CD1c-positive myeloid dendritic cell (primary cell): ENCODE results near the gene CCR6.
"Not testable (repeated sequence)": the region's sequence is repeated elsewhere in the genome, so short reads cannot be mapped to it uniquely, and the experiment has no call there.

Source experiments
- DNase-seq: peaks from one replicate; pipeline ENCODE4 v3.0.0-alpha.2; 2016; ENCODE audit errors: extremely low spot score

Gene CCR6

GRCh38 chr6:167122827-167123657, at the start of gene CCR6:
Gene CCR6 (plus strand): TSS chr6:167123096. CDS start chr6:167136135, 13,039 bp downstream.
- DNase-seq = no peak

GRCh38 chr6:167073679-167074274, 49.1 kb upstream of the CCR6 start:
- DNase-seq = no peak

GRCh38 chr6:167077241-167077932, 45.5 kb upstream of the CCR6 start:
- DNase-seq = no peak

GRCh38 chr6:167078745-167079144, 44.2 kb upstream of the CCR6 start:
- no peak for DNase-seq

- DNase-seq = peak; percentile 85
Measured at GRCh38 chr6:167079853-167080297, 43.0 kb upstream of the CCR6 start.

- DNase-seq = no peak
Measured at GRCh38 chr6:167087857-167088354, 35.0 kb upstream of the CCR6 start.

GRCh38 chr6:167088741-167089140, 34.2 kb upstream of the CCR6 start:
- DNase-seq = not testable (repeated sequence)

- no peak for DNase-seq
Measured at GRCh38 chr6:167089243-167090142, 33.4 kb upstream of the CCR6 start.

- peak; percentile 59 for DNase-seq
Measured at GRCh38 chr6:167090171-167090570, 32.7 kb upstream of the CCR6 start.

GRCh38 chr6:167091026-167091804, 31.7 kb upstream of the CCR6 start:
- peak; percentile 87 for DNase-seq

- peak; percentile 17 for DNase-seq
Measured at GRCh38 chr6:167091805-167092107, 31.1 kb upstream of the CCR6 start.

- peak; percentile 29 for DNase-seq
Measured at GRCh38 chr6:167092672-167093339, 30.1 kb upstream of the CCR6 start.

GRCh38 chr6:167093406-167093921, 29.4 kb upstream of the CCR6 start:
- no peak for DNase-seq

GRCh38 chr6:167093922-167094432, 28.9 kb upstream of the CCR6 start:
- DNase-seq = peak; percentile 80

GRCh38 chr6:167094436-167094819, 28.5 kb upstream of the CCR6 start:
- DNase-seq = peak; percentile 30

- DNase-seq = peak; percentile 86
Measured at GRCh38 chr6:167094820-167095637, 27.9 kb upstream of the CCR6 start.

- DNase-seq = no peak
Measured at GRCh38 chr6:167095888-167096287, 27.0 kb upstream of the CCR6 start.

- no peak for DNase-seq
Measured at GRCh38 chr6:167096991-167097390, 25.9 kb upstream of the CCR6 start.

- DNase-seq = no peak
Measured at GRCh38 chr6:167097770-167098169, 25.1 kb upstream of the CCR6 start.
